ENCODE data around the gene CSF3R. TPM values are rescaled to one million over a fixed set of nuclear protein-coding genes. Genes with fewer than 3 reads are reported as not detected.

The CSF3R gene
- polyA plus RNA-seq, 4 donors, result 2.7 to 4.3 (median 3.2) TPM

DNA sequence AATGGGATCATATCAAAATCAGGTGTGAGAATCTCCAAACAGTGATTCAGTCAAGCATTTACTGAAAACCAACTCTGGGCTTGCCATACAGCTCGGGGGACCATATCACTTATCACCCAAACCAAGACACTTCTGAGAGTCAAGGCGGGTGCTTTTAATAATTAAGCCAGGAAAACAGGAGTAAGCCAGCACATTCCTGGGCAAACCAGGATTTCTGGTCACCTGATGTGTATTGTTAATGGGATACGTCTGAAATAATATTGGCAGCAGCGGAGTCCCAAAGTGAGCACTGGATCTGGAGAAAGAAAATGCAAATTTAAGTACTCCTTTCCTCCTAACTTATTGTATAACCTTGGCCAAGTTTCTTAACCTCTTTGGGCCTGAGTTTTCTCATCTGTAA lies 50.1 kb downstream of the CSF3R start:
- no peak for DNase-seq (ENCODE audit: low read depth in 4 of 4, low spot score in 3 of 4)

DNA sequence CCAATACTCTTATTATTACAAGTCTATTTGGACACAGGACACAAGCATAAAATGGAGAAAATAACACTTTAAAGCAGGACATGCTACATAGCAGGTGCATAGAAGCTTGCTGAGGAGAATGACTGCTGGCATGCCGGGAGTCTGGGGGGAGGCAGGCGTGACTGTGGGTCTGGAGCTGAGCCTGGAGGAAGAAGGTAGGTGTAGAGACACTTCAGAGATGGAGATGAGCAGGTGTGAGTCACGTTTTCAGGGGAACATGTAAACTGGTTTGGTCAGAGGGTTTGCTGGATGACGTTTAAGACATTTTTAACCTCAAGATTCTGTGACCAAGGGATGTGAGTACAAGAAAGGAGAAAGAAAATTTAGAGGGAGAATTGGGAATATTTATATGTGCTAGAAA lies 56.9 kb downstream of the CSF3R start:
- no peak for DNase-seq (ENCODE audit: low read depth in 4 of 4, low spot score in 3 of 4)

DNA sequence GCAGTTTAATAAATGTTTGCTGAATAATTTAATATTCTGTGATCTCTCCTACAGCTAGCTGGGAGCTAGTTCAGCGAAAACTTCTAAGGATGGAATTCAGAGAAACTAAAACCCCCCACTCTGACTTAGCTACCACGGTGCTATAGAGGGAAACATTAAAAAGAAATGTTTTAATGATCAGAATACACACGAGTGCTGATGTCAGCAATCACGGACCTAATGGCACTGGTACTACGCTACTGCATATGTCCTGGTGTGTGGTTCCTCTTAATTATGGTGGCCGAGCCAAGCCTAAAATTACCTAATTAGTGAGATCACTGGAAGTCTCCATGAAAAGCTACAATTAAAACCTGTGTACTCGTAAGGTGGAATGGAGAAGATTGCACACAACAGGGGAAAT lies 61.1 kb downstream of the CSF3R start:
- DNase-seq (ENCODE audit: low read depth in 4 of 4, low spot score in 3 of 4), result no peak

DNA sequence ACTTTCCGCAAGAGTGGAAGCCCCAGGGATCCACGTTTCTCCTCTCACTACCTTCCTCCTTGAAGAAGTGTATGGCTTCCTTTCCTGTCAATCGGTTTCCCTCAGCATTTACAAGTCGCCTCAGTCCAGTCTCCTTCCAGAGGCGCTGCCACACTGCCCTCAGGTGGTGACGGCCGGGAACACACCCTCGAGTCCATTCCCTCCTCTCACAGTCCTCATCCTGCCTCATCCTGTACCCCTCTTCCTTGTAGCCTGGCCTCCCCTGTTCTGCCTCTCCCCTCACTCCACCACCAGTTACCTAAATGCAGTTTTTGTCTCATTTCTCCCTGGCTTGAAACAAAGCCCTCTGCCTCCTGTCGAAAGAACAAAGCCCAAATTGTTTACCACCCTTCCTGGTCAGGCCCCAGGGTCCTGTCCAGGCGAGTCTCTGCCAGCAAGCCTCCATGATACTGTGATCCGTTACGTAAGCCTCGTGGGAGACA lies 61.8 kb downstream of the CSF3R start:
- DNase-seq (ENCODE audit: low read depth in 4 of 4, low spot score in 3 of 4), result peak; percentile 55 to 72 (median 64)

DNA sequence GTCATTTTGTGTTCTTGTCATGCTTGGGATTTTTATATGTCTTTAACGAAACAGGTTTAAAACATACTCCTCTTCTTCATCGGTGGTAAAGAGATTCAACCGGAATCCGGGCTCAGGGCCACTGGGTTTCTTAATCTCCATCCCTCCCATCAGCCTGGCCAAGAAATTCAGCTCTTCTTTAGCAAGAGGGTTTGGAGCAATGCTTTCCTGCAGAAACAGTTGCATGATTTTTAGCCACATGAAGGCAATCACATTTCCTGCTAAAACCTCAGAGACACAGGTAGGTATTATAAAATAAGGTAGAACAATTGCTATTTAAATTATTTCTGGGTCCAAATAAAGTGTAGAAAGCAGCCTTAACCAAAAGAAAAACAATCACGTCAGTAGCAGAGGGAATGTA lies 62.3 kb downstream of the CSF3R start:
- no peak for DNase-seq (ENCODE audit: low read depth in 4 of 4, low spot score in 3 of 4)

DNA sequence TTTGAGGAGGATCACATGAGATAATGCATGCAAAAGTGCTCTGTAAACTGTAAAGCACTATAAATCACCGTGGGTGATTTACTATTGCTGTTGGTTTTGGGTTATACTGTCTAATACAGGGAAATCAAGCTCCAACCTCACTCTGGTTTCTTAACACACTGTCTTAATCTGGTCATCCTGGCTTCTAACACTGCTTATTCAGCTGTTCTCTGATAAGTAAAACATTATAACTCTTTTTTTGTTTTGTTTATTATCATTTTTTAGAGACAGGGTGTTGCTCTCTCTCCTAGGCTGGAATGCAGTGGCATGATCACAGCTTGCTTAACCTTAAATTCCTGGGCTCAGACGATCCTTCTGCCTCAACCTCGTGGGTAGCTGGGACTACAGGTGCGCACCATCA lies 63.1 kb downstream of the CSF3R start:
- DNase-seq (ENCODE audit: low read depth in 4 of 4, low spot score in 3 of 4), result no peak

DNA sequence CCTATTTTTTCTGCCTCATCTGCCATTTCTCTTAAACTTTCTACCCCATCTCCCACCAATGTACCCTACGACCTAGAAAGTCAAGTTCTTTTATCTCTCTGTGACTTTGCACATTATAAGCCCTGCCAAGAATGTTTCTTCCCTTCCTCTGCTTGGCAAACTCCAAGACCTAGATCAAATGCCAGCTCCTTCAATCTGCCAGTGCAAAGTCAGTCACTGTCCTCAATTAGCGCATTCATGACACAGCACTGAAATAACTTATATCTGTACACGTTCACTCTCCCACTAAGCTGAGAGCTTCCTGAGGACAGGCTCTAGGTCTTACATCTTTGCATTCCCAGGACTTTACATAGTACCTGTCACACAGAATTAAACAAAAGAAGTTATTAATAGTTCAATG lies 63.6 kb downstream of the CSF3R start:
- DNase-seq (ENCODE audit: low read depth in 4 of 4, low spot score in 3 of 4), result no peak

DNA sequence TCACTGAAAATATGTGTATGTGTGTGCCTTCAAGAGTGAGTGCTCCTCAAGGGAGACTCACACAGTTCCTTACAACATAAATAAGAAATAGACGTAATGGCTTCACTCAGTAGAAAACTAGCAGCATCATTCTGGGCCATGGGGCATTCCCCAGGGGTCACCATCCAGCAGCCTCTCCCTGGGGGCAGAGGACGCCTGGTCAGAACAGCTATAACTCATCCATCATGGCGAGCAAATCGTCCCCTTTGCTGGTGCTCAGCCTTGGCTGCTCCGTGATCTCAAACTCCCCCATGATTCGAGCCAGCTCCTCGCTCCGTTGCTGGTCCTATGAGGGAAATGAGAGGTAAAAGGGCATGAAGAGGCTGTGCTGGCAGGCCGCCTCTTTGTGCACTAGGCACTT lies 64.8 kb downstream of the CSF3R start:
- no peak for DNase-seq (ENCODE audit: low read depth in 4 of 4, low spot score in 3 of 4)

Other genes with a start within 250 kb of the CSF3R start
- gene SH3D21, start 176.5 kb downstream of the CSF3R start, polyA plus RNA-seq (ENCODE audit: insufficient read length in 4 of 4), result 10 to 100 TPM; 21.4 to 26.2 (median 25.1) TPM
- 100 to 1,000 TPM in 1 of 4 donors, 10 to 100 TPM in 3; 45.4 to 124 (median 57.3) TPM for gene EVA1B, start 159.3 kb downstream of the CSF3R start, polyA plus RNA-seq (ENCODE audit: insufficient read length in 4 of 4)
- 10 to 100 TPM; 40.8 to 48.2 (median 43.7) TPM for gene STK40, start 97.0 kb downstream of the CSF3R start, polyA plus RNA-seq (ENCODE audit: insufficient read length in 4 of 4)
- 10 to 100 TPM; 25.8 to 33.3 (median 27.6) TPM for gene LSM10, start 85.0 kb downstream of the CSF3R start, polyA plus RNA-seq (ENCODE audit: insufficient read length in 4 of 4)
- 10 to 100 TPM; 20.0 to 25.8 (median 22.2) TPM for gene OSCP1, start 32.5 kb downstream of the CSF3R start, polyA plus RNA-seq (ENCODE audit: insufficient read length in 4 of 4)
- gene MRPS15, start 18.5 kb downstream of the CSF3R start, polyA plus RNA-seq (ENCODE audit: insufficient read length in 4 of 4), result 10 to 100 TPM; 71.1 to 73.4 (median 72.1) TPM